ENCODE data around the gene LINGO3. TPM values are rescaled to one million over a fixed set of nuclear protein-coding genes. Genes with fewer than 3 reads are reported as not detected.
A peak's percentile ranks its signal among the peaks of the same experiment; 100 is the strongest.

Gene LINGO3
- total and polyA plus RNA-seq, 2 of the 8 experiments (the other 6 are each of a cell fraction or from before 2014, with no cell fraction given), result 0.59 TPM; not detected in 1

DNA sequence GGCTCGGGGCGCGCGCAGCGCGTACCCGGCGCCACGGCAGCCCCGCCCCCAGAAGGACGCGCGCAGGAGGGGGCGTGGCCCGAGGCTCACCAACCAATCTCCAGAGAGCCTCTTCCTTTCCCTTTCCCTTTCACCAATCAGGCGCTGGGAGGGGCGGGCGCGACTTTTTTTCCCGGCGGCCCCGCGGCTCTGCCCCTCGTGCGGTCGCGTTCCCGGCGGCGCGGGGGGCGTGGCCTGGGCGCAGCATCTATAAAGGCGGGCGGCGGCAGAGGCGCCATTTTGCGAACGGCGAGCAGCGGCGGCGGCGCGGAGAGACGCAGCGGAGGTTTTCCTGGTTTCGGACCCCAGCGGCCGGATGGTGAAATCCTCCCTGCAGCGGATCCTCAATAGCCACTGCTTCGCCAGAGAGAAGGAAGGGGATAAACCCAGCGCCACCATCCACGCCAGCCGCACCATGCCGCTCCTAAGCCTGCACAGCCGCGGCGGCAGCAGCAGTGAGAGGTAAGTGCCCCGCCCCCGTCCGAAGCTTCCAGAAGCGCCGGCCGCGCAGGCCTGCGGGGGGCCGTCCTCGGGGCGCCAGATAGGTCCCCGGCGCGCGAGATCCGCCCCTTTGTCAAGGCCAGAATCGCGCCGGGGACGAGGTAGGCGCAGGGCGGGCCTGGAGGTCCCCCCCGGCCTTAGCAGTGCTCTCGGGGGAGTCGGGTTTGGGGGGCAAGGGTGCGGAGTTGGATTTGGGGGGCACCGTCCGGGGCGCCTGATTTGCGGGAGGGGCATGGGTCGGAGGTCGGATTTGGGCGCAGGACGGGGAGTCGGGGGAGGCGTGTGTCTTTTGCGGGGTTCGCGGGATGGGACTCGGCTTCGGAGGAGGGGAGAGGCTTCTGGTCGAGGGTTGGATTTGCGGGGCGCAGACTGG, 38.5 kb downstream of the LINGO3 start (continued):
- TF ChIP-seq, protein P1, sequence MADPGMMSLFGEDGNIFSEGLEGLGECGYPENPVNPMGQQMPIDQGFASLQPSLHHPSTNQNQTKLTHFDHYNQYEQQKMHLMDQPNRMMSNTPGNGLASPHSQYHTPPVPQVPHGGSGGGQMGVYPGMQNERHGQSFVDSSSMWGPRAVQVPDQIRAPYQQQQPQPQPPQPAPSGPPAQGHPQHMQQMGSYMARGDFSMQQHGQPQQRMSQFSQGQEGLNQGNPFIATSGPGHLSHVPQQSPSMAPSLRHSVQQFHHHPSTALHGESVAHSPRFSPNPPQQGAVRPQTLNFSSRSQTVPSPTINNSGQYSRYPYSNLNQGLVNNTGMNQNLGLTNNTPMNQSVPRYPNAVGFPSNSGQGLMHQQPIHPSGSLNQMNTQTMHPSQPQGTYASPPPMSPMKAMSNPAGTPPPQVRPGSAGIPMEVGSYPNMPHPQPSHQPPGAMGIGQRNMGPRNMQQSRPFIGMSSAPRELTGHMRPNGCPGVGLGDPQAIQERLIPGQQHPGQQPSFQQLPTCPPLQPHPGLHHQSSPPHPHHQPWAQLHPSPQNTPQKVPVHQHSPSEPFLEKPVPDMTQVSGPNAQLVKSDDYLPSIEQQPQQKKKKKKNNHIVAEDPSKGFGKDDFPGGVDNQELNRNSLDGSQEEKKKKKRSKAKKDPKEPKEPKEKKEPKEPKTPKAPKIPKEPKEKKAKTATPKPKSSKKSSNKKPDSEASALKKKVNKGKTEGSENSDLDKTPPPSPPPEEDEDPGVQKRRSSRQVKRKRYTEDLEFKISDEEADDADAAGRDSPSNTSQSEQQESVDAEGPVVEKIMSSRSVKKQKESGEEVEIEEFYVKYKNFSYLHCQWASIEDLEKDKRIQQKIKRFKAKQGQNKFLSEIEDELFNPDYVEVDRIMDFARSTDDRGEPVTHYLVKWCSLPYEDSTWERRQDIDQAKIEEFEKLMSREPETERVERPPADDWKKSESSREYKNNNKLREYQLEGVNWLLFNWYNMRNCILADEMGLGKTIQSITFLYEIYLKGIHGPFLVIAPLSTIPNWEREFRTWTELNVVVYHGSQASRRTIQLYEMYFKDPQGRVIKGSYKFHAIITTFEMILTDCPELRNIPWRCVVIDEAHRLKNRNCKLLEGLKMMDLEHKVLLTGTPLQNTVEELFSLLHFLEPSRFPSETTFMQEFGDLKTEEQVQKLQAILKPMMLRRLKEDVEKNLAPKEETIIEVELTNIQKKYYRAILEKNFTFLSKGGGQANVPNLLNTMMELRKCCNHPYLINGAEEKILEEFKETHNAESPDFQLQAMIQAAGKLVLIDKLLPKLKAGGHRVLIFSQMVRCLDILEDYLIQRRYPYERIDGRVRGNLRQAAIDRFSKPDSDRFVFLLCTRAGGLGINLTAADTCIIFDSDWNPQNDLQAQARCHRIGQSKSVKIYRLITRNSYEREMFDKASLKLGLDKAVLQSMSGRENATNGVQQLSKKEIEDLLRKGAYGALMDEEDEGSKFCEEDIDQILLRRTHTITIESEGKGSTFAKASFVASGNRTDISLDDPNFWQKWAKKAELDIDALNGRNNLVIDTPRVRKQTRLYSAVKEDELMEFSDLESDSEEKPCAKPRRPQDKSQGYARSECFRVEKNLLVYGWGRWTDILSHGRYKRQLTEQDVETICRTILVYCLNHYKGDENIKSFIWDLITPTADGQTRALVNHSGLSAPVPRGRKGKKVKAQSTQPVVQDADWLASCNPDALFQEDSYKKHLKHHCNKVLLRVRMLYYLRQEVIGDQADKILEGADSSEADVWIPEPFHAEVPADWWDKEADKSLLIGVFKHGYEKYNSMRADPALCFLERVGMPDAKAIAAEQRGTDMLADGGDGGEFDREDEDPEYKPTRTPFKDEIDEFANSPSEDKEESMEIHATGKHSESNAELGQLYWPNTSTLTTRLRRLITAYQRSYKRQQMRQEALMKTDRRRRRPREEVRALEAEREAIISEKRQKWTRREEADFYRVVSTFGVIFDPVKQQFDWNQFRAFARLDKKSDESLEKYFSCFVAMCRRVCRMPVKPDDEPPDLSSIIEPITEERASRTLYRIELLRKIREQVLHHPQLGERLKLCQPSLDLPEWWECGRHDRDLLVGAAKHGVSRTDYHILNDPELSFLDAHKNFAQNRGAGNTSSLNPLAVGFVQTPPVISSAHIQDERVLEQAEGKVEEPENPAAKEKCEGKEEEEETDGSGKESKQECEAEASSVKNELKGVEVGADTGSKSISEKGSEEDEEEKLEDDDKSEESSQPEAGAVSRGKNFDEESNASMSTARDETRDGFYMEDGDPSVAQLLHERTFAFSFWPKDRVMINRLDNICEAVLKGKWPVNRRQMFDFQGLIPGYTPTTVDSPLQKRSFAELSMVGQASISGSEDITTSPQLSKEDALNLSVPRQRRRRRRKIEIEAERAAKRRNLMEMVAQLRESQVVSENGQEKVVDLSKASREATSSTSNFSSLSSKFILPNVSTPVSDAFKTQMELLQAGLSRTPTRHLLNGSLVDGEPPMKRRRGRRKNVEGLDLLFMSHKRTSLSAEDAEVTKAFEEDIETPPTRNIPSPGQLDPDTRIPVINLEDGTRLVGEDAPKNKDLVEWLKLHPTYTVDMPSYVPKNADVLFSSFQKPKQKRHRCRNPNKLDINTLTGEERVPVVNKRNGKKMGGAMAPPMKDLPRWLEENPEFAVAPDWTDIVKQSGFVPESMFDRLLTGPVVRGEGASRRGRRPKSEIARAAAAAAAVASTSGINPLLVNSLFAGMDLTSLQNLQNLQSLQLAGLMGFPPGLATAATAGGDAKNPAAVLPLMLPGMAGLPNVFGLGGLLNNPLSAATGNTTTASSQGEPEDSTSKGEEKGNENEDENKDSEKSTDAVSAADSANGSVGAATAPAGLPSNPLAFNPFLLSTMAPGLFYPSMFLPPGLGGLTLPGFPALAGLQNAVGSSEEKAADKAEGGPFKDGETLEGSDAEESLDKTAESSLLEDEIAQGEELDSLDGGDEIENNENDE (IDR thresholded peaks at IDR 0.05; ENCODE audit: insufficient replicate concordance, low read length), result no peak
- no peak for TF ChIP-seq CBX5 (IDR thresholded peaks at IDR 0.05; ENCODE audit: low read depth, low read length)
- TF ChIP-seq BCL11A (IDR thresholded peaks at IDR 0.05; ENCODE audit: low read depth in 2 of 2, low read length in 2 of 2), result no peak
- no peak for TF ChIP-seq CHD2 (IDR thresholded peaks at IDR 0.05; ENCODE audit: low read length)
- no peak for TF ChIP-seq NRF1 (IDR thresholded peaks at IDR 0.05; ENCODE audit: low read depth, low read length)
- no peak for TF ChIP-seq TCF12 (IDR thresholded peaks at IDR 0.05; ENCODE audit: low read depth, low read length)
- peak; percentile 97 for TF ChIP-seq TAF7 (optimal IDR thresholded peaks at IDR 0.05; ENCODE audit: borderline replicate concordance, low read depth, low read length)
- TF ChIP-seq SRF (IDR thresholded peaks at IDR 0.05; ENCODE audit: low read depth, low read length), result 0 out of 2 replicates have a peak, but pooled peaks have one; percentile 27
- TF ChIP-seq PHF8 (conservative IDR thresholded peaks at IDR 0.05; ENCODE audit: low read depth, low read length), result peak; percentile 99
- TF ChIP-seq GTF2F1 (IDR thresholded peaks at IDR 0.05; ENCODE audit: borderline replicate concordance, low read depth, low read length), result peak; percentile 98
